K562 (cell line): ENCODE results near the gene ANAPC2. TPM values are rescaled to one million over a fixed set of nuclear protein-coding genes. Genes with fewer than 3 reads are reported as not detected.

Experiments
- ATAC-seq: fragments of 200-7000 bp; cut with Tn5 transposase; 3 replicates; pipeline ENCODE4 v1.9.1; 2020; ENCODE audit warnings: moderate library complexity
- BruUV-seq: library from RNA; stranded (reverse); fragments of 400-500 nt; replicated peaks from 2 replicates; lab custom pipeline; 2021; lab: Mats Ljungman, UMichigan
- CTCF ChIA-PET: fragments of 300-600 bp; formaldehyde crosslinking; extraction: SDS; loops from one replicate; lab custom pipeline; 2021; ENCODE audit warnings: low intra/inter-chr PET ratio; lab: Yijun Ruan, JAX
- POLR2A ChIA-PET: fragments of 300-600, 350-650 bp; sonication (Branson Sonifier 250); formaldehyde crosslinking; extraction: SDS; loops from one replicate; lab custom pipeline; 2021; ENCODE audit warnings: antibody characterized with exemption, inconsistent platforms; lab: Yijun Ruan, JAX
- DNase-seq, 4 experiments: peaks; one replicate each; pipeline versions ENCODE4 v3.0.0 to v3.0.0-alpha.2; 2011 to 2018; ENCODE audit warnings: low spot score in 3 of 4, mixed read lengths in 3 of 4; ENCODE audit errors: extremely low read depth in 1 of 4
- FAIRE-seq: peaks from 2 replicates; lab custom pipeline; 2011; peaks lifted over from hg19 to GRCh38; lab: Jason Lieb, UNC
- H2AFZ ChIP-seq: 2 replicates; pipeline ENCODE4 v1.6.0; 2011; ENCODE audit warnings: low read depth, low read length, control low read depth, inconsistent platforms
- H3K27ac ChIP-seq: fragments of 200-600 bp; 3 replicates; pipeline ENCODE4 v1.8.0; 2011; ENCODE audit warnings: low read depth, mild to moderate bottlenecking, control low read depth, inconsistent platforms, low read length, moderate library complexity, mixed read lengths; ENCODE audit errors: extremely low read depth
- H3K27me3 ChIP-seq, 2 experiments: fragments of 300-600 bp in 1 of 2; 2 replicates in 1 of 2; 3 replicates in 1 of 2; pipeline versions ENCODE4 v1.6.0 to v1.8.0; 2011; ENCODE audit warnings: inconsistent platforms in 2 of 2, low read length in 2 of 2, mild to moderate bottlenecking in 1 of 2, mixed read lengths in 1 of 2, moderate library complexity in 1 of 2; ENCODE audit not compliant: control insufficient read depth in 2 of 2, insufficient read depth in 2 of 2
- H3K36me3 ChIP-seq: fragments of 300-600 bp; 3 replicates; pipeline ENCODE4 v1.8.0; 2011; ENCODE audit warnings: mild to moderate bottlenecking, low read length, inconsistent platforms; ENCODE audit not compliant: control insufficient read depth, insufficient read depth
- H3K4me1 ChIP-seq, 2 experiments: fragments of 200-600 bp in 1 of 2; replicated peaks in 1 of 2; 2 replicates in 1 of 2; 3 replicates in 1 of 2; pipeline versions ENCODE4 v1.5.1 to v1.8.0; 2011; ENCODE audit warnings: inconsistent platforms in 2 of 2, low read length in 2 of 2, mild to moderate bottlenecking in 1 of 2, mixed read lengths in 1 of 2, moderate library complexity in 1 of 2; ENCODE audit not compliant: control insufficient read depth in 2 of 2, insufficient read depth in 2 of 2
- H3K4me2 ChIP-seq: 2 replicates; pipeline ENCODE4 v1.6.1; 2011; ENCODE audit warnings: low read length, control low read depth, inconsistent platforms, mixed read lengths; ENCODE audit not compliant: insufficient read depth
- H3K4me3 ChIP-seq: fragments of 200-600 bp; sonication (generic), shearing (Covaris generic); 2 replicates; pipeline ENCODE4 v1.5.1; 2016; ENCODE audit warnings: control low read depth, inconsistent platforms
- H3K79me2 ChIP-seq: fragments of 200-600 bp; 3 replicates; pipeline ENCODE4 v1.8.0; 2011; ENCODE audit warnings: low read length, inconsistent platforms; ENCODE audit not compliant: control insufficient read depth, insufficient read depth
- H3K9ac ChIP-seq, 2 experiments: 2 replicates each; pipeline versions ENCODE4 v1.6.0 to v1.6.1; 2011; ENCODE audit warnings: low read depth in 2 of 2, low read length in 2 of 2, control low read depth in 1 of 2, inconsistent platforms in 1 of 2, mild to moderate bottlenecking in 1 of 2, mixed read lengths in 1 of 2; ENCODE audit not compliant: insufficient read depth in 1 of 2
- H3K9me1 ChIP-seq: one replicate; pipeline ENCODE4 v1.6.0; 2011; ENCODE audit warnings: inconsistent platforms, mild to moderate bottlenecking, low read length, moderate library complexity; ENCODE audit not compliant: control insufficient read depth, insufficient read depth
- H3K9me3 ChIP-seq: replicated peaks from 2 replicates; pipeline ENCODE4 v1.5.1; 2011; ENCODE audit warnings: low read depth, low read length, inconsistent platforms; ENCODE audit not compliant: control insufficient read depth, insufficient read depth
- H4K20me1 ChIP-seq: replicated peaks from 2 replicates; pipeline ENCODE4 v1.6.1; 2011; ENCODE audit warnings: low read length, inconsistent platforms, mixed read lengths; ENCODE audit not compliant: control insufficient read depth, insufficient read depth
- CBFB ChIP-seq: sonication (generic); formaldehyde crosslinking; IDR thresholded peaks from 2 replicates; pipeline ENCODE4 v1.4.0; 2020; ENCODE audit warnings: mild to moderate bottlenecking, missing genetic modification reagents
- FOXK2 ChIP-seq, 2 experiments: fragments of 450-650 bp; IDR thresholded peaks in 1 of 2; conservative IDR thresholded peaks in 1 of 2; 2 replicates each; pipeline ENCODE4 v1.6.1; 2016; ENCODE audit warnings: low read depth in 2 of 2, mild to moderate bottlenecking in 1 of 2
- KAT7 ChIP-seq: sonication (generic); formaldehyde crosslinking; IDR thresholded peaks from 2 replicates; pipeline ENCODE4 v1.8.0; 2022; ENCODE audit warnings: missing genetic modification reagents, mild to moderate bottlenecking, borderline replicate concordance
- MECOM ChIP-seq: fragments of 250-450 bp; sonication (Bioruptor Pico); IDR thresholded peaks from 2 replicates; pipeline ENCODE4 v1.8.0; 2022; ENCODE audit warnings: inconsistent platforms
- SIN3A ChIP-seq, 2 experiments: fragments of 150-350 bp in 1 of 2; IDR thresholded peaks; 2 replicates each; pipeline ENCODE4 v1.6.1; 2011 to 2016; ENCODE audit warnings: borderline replicate concordance in 2 of 2, low read depth in 2 of 2, low read length in 2 of 2, mild to moderate bottlenecking in 2 of 2, moderate library complexity in 2 of 2; ENCODE audit not compliant: control insufficient read depth in 1 of 2
- SP1 ChIP-seq: sonication (generic); formaldehyde crosslinking; IDR thresholded peaks from 2 replicates; pipeline ENCODE4 v1.8.1; 2022; ENCODE audit warnings: mild to moderate bottlenecking, missing genetic modification reagents
- TGIF2 ChIP-seq: sonication (generic); formaldehyde crosslinking; IDR thresholded peaks from 2 replicates; pipeline ENCODE4 v1.8.1; 2022; ENCODE audit warnings: mild to moderate bottlenecking, missing genetic modification reagents, moderate library complexity
- ZNF384 ChIP-seq: IDR thresholded peaks from 2 replicates; pipeline ENCODE4 v1.6.1; 2012; ENCODE audit warnings: low read depth, low read length, improper control_type of control experiment
- ZNF408 ChIP-seq: fragments of 250-450 bp; sonication (Bioruptor Pico); IDR thresholded peaks from 2 replicates; pipeline ENCODE4 v1.4.0; 2020; ENCODE audit warnings: low read depth, mild to moderate bottlenecking, moderate library complexity
- ZNF445 ChIP-seq: fragments of 250-450 bp; sonication (Bioruptor Pico); IDR thresholded peaks from 2 replicates; pipeline ENCODE4 v1.4.0; 2020; ENCODE audit warnings: low read depth, mild to moderate bottlenecking, moderate library complexity
- ZNF561 ChIP-seq: fragments of 450-650 bp; formaldehyde crosslinking; conservative IDR thresholded peaks from 2 replicates; pipeline ENCODE4 v1.4.0; 2020; ENCODE audit warnings: mild to moderate bottlenecking, moderate library complexity
- ZNF79 ChIP-seq: fragments of 250-450 bp; sonication (Bioruptor Pico); IDR thresholded peaks from 2 replicates; pipeline ENCODE4 v1.4.0; 2020; ENCODE audit warnings: low read depth, mild to moderate bottlenecking, moderate library complexity
- WGBS: fragments of 100-300 bp; shearing (Covaris generic); methylation state at CpG from one replicate; pipeline ENCODE4 v1.1.6; 2016; ENCODE audit warnings: low coverage, mixed read lengths; ENCODE audit not compliant: insufficient coverage; ENCODE audit errors: missing lambda C conversion rate; 5-methylcytosine and 5-hydroxymethylcytosine counted together
- in situ Hi-C: fragments of 300-500 bp; cut with MboI; formaldehyde crosslinking; loops from 4 replicates; pipeline ENCODE4 v1.15.0; 2018; ENCODE audit warnings: inconsistent platforms, mixed read lengths
- intact Hi-C: fragments of 100-400 bp; cut with micrococcal nuclease; formaldehyde crosslinking; loops from 2 replicates; pipeline ENCODE4 v1.14.2; 2022
- polyA plus RNA-seq, 8 experiments: library from polyadenylated mRNA; depleted of rRNA in 4 of 8; stranded (reverse) in 5 of 8; unstranded in 3 of 8; fragments of >200 nt; fragmentation: Nextera tagmentation in 2 of 8; fragmentation: Illumina TruSeq in 1 of 8; extraction: Ambion mirVana in 2 of 8; extraction: Trizol in 1 of 8; gene quantifications; 2 replicates each; pipeline versions ENCODE4 v1.2.1 to v1.2.3, GENCODE V29; 2011 to 2014; ENCODE audit warnings: inconsistent platforms in 1 of 8, missing spikeins in 1 of 8
- total RNA-seq, 7 experiments: library from RNA; depleted of rRNA in 6 of 7; stranded (reverse); fragments of >200 nt in 6 of 7; fragmentation: Illumina TruSeq in 2 of 7; extraction: Trizol in 2 of 7; gene quantifications; 2 replicates each; pipeline versions ENCODE4 v1.2.1 to v1.2.3, GENCODE V29; 2011 to 2021; ENCODE audit warnings: low replicate concordance in 1 of 7
- TF ChIP-seq, protein P1 (sequence below): fragments of 450-650 bp; IDR thresholded peaks from 2 replicates; pipeline ENCODE4 v1.6.1; 2016

Gene ANAPC2
- total and polyA plus RNA-seq, 9 of the 15 experiments (the other 6 are each of a cell fraction or from before 2014, with no cell fraction given) = 0.11 to 56.5 (median 17.1) TPM; not detected in 1

- Histone ChIP-seq H3K4me1 (peaks cover 23 to 88% of the 10 kb centered on the region in 2 experiments), H3K9ac (peak overlapping the region in 1 of 2 experiments; percentile 89; a peak in 2 of 4 replicates), H3K36me3 (peaks cover 10% of the 10 kb centered on the region; the same call in 2 of the 3 replicates), H3K4me3 (peak overlapping the region; percentile 37; the same call in 1 of the 2 replicates), H3K79me2 (peaks cover 65% of the 10 kb centered on the region), H3K27me3 (no peaks in the 10 kb centered on the region), H4K20me1 (peaks cover 5% of the 10 kb centered on the region), H2AFZ (no peak overlapping the region), H3K27ac (0 out of 3 replicates have a peak overlapping the region, but pooled peaks have one; percentile 10), H3K9me1 (peaks cover under 1% of the 10 kb centered on the region), H3K9me3 (no peaks in the 10 kb centered on the region)
- WGBS = 52% methylated on average over 11 of the region's 11 CpGs
- in situ Hi-C loops = no loop called here
- intact Hi-C loops = no loop called here
- DNase-seq = no peak
- FAIRE-seq = peak; percentile 19
- BruUV-seq = no TSS peak
- POLR2A ChIA-PET = interaction anchor here (0.6 to 3.2 kb wide), 5 partner anchors 9 to 394 kb away, joined by 3 to 26 read pairs (median 3); partner anchors contain the start of genes ANAPC2 and SSNA1
- TF ChIP-seq ZNF561 (CRISPR knock-in tag) (no peak), CBFB (0 out of 2 replicates have a peak, but pooled peaks have one; percentile 8), SIN3A (IDR thresholded peaks at IDR 0.05; ENCODE audit: borderline replicate concordance in 2 of 2, control insufficient read depth in 1 of 2, low read depth in 2 of 2, low read length in 2 of 2) (no peak), KAT7 (CRISPR knock-in tag) (0 out of 2 replicates have a peak, but pooled peaks have one; percentile 44), ZNF79 (CRISPR knock-in tag) (no peak), FOXK2 (conservative IDR thresholded peaks at IDR 0.05 in 1 of 2, IDR thresholded peaks at IDR 0.05 in 1 of 2; ENCODE audit: low read depth in 2 of 2) (no peak), ZNF408 (no peak), TGIF2 (CRISPR knock-in tag) (no peak), SP1 (CRISPR knock-in tag) (0 out of 2 replicates have a peak, but pooled peaks have one; percentile 22), ZNF445 (CRISPR knock-in tag) (no peak), ZNF384 (no peak), MECOM (CRISPR knock-in tag) (no peak)
- TF ChIP-seq, protein P1, sequence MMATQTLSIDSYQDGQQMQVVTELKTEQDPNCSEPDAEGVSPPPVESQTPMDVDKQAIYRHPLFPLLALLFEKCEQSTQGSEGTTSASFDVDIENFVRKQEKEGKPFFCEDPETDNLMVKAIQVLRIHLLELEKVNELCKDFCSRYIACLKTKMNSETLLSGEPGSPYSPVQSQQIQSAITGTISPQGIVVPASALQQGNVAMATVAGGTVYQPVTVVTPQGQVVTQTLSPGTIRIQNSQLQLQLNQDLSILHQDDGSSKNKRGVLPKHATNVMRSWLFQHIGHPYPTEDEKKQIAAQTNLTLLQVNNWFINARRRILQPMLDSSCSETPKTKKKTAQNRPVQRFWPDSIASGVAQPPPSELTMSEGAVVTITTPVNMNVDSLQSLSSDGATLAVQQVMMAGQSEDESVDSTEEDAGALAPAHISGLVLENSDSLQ = peak; percentile 30; the same call in 1 of the 2 replicates
- TF ChIP-seq, all 486 proteins: peak for 4
- CTCF ChIA-PET = no interaction called here
- H3K4me2 ChIP-seq = peak overlapping the region; percentile 44
- ATAC-seq = no peak
These were observed 10.5 kb upstream of the ANAPC2 start for GRCh38 chr9:137198902-137199283.
